HG02678 (cell line): ENCODE data around the gene SPOP.
"Not testable (repeated sequence)": the region's sequence is repeated elsewhere in the genome, so short reads cannot be mapped to it uniquely, and the experiment has no call there.

Experiments
- ATAC-seq: cut with Tn5 transposase; IDR thresholded peaks from one replicate; pipeline ENCODE4 v1.9.1; 2021; ENCODE audit warnings: mild to moderate bottlenecking, moderate library complexity; ENCODE audit not compliant: unreplicated experiment

Gene SPOP

GRCh38 chr17:49677933-49678847 is at the start of gene SPOP:
TSS of gene SPOP (minus strand) at chr17:49678097. CDS start at chr17:49622810, 55,287 bp downstream.
- ATAC-seq, result peak; percentile 77

DNA sequence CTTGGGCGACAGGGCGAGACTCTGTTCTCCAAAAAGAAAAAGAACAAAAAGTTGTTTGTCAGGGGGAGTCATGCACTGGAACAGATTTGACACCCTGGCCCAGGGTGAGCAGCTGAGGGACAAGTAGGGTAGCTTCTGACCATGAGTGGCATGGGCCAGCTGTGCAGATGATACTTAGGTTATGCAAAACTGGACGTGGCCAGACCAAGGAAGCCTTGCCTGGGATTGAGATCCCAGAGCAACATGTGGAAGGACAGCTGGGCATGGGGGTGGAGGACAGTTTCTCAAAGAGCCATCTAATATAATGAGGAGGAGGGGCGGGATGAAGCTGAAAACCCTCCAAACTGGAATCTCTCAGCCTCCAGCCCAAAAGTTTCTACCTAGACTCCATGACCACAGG is 49.5 kb upstream of the SPOP start:
- ATAC-seq, result no peak

- ATAC-seq, result no peak
These were observed 47.7 kb upstream of the SPOP start for GRCh38 chr17:49725452-49726130.

DNA sequence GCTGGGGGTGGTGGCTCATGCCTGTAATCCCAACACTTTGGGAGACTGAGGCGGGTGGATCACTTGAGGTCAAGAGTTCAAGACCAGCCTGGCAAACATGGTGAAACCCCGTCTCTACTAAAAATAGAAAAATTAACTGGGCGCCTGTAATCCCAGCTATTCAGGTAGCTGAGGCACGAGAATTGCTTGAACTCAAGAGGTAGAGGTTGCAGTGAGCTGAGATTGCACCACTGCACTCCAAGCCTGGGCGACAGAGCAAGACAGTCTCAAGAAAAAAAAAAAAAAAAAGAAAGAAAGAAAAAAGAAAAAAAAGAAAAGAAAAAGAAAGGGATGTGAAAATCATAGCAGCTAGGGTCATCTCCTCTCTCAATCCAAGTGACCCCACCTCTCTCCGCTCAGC is 46.7 kb upstream of the SPOP start:
- ATAC-seq, result not testable (repeated sequence)

GRCh38 chr17:49723423-49723822 is 45.5 kb upstream of the SPOP start:
- ATAC-seq, result no peak

GRCh38 chr17:49722066-49722465 is 44.2 kb upstream of the SPOP start:
- no peak for ATAC-seq

- ATAC-seq, result no peak
These were observed 39.5 kb upstream of the SPOP start for GRCh38 chr17:49717371-49717861.

- no peak for ATAC-seq
These were observed 38.9 kb upstream of the SPOP start for GRCh38 chr17:49716668-49717364.

DNA sequence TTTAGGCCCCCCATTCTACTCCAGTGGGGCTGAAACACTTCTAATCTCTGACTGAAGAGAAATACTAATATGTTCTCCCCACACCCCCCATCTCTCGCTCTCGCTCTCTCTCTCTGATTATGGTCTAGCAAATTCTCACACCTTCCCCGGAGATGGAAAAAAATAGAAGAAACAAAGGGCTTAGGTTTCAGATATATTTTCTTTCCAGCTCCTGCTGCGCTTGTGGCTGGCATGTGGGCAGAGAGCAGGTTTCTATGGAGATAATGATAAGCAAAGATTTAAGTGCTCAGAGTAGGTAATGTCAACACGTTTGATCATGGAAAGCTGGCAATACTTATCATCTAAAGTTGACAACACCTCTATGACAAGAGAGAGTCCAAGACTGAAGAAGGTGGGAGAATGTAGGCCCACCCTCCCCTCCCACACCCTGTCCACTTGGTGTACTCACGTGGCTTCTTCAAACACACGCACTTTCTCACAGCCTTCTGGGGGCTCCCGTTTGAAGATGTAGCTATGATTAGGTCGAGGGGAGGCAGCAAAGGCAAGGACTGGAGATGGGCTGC is 37.9 kb upstream of the SPOP start:
- ATAC-seq, result no peak

- ATAC-seq, result no peak
These were observed 37.3 kb upstream of the SPOP start for GRCh38 chr17:49715216-49715615.

DNA sequence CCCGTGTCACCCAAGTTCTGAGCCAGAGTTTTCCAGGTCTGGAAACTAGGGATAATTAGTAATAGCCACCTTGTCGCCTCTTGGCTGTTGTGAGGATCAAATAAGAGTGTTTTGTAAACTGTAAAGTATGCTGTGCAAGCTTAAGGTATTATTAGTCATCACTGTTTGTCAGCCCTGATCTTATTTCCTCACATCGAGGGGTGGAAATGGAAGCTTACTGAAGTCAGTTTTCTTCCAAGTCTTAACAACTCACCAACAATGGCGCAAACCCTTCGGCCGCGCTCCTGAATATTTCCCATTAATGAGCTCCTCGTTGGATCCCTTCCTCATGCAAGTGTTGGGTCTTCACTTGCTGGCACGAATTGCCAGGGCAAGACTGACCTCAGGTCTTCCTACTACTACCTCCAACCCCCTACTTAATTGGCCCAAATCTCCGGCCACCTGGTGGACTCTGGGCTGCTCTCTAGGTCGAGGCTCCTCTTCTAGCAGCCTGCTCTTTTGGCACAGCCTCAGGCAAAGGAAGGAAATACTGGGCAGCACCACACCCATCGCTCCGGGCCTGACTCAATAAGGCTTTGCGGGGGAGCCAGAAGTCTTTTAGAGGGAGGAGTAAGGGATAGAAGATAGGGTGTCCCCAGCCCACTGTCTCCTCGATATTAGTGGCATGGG is 30.8 kb upstream of the SPOP start:
- ATAC-seq, result no peak

- ATAC-seq, result peak; percentile 96
These were observed 30.0 kb upstream of the SPOP start, which contains the start of gene SLC35B1 for GRCh38 chr17:49707608-49708514. TSS of gene SLC35B1 (minus strand) at chr17:49707964. CDS start at chr17:49707833, 131 bp downstream.

DNA sequence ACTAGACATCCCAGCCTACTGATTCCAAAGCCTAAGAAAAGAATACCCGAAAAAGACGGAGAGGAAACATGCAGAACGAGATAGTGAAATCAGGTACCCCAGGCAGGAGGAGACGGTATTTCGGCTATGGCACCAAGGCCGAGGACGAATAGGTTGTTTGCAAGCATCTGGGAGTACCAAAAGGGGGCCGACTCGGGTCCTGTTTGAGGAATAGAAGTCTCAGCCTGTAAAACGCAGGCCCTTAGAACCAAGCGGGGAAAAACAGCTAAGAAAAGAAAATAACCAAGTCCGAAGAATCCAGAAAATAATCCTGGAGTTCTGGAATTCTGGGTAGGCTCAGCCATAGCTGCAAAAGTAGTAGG is 29.3 kb upstream of the SPOP start:
- ATAC-seq, result no peak

DNA sequence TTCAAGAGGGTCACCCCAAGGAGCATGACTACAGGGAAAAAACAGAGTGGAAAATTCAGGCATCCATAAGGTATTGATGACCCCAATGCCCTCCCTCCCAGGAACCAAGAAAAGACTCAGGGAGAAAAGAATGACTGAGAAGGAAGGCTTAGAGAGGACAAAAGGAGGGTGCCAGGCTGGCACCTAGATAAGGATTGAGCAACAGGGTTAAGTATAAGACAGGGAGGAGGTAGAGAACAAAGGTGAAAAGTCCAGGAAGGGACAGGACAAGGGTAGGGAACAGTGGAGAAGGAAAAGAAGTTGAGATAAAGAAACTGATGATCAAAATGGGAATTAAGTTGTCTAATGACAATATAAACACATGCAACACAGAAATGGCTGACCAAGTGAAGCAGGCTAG is 27.4 kb upstream of the SPOP start:
- ATAC-seq, result no peak

- no peak for ATAC-seq
These were observed 25.8 kb upstream of the SPOP start for GRCh38 chr17:49703557-49704277.

GRCh38 chr17:49700960-49701359 is 23.1 kb upstream of the SPOP start:
- no peak for ATAC-seq

- ATAC-seq, result no peak
These were observed 22.2 kb upstream of the SPOP start for GRCh38 chr17:49699966-49700575.

DNA sequence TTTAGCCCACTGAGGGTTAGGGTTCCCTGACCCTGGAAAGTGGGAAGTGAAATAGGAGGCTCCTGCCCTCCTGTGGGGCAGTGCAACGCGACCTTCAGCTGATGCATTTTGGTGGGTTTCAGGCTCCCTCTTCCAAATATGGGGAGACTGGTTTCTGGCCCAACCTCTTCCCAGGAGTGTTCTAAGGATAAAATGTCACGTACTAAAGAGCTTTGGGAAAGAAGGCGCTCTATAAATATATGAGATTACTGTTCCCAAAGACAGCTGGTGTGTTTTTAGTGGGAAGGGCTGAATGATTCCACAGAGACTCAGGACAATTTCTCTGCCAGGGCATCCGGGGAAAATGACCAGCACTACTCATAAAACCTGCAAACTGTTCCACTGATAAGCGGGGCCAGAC is 20.1 kb upstream of the SPOP start:
- ATAC-seq, result no peak
